ENCODE results near the gene SEC22B.

DNA sequence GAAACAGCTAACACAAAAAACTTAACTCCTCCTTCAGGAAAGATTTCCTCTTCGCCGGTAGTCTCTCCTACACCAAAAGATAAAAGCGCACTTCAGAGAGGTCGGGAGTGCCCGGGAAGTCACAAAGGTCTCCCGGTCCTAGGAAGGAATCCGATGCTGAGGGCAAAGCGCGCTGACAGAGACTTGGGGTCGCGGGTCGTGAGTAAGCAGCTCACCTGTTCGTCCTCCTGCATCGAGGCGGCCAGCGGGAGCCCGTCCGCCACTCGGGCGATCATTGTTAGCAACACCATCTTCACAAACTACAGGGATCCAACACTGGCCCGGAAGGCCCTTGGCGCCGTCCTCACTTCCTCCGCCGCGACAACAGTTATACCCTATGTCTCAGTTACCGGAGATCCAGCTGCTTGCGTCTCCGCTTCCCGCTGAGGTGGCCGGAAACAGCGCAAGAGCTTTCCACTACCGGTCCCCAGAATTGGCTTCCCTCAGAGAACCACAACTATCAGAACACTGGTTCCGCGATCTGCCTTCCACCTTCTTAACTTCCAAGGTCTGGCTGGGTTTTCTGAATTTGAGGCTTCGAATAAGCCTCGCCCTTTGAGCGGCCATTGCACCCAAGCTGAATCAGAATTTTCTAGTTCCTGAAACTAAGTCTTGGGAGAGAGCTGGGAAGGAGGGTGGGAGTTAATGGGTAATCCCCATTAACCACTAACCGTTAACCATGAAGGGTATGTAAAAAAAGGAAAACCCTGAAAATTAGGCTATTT lies at the start of gene SEC22B:
- no peak for TF ChIP-seq HOXB13 (CRISPR knock-in tag; IDR thresholded peaks at IDR 0.05; ENCODE audit: low read depth)
- no peak for TF ChIP-seq TFCP2L1 (CRISPR knock-in tag; IDR thresholded peaks at IDR 0.05)
- TF ChIP-seq, protein P1, sequence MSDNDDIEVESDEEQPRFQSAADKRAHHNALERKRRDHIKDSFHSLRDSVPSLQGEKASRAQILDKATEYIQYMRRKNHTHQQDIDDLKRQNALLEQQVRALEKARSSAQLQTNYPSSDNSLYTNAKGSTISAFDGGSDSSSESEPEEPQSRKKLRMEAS (IDR thresholded peaks at IDR 0.05), result peak; percentile 75
- no peak for TF ChIP-seq POLR2AphosphoS2 (conservative IDR thresholded peaks at IDR 0.05; ENCODE audit: low read length)
- peak; percentile 76 for TF ChIP-seq POLR2A (IDR thresholded peaks at IDR 0.05; ENCODE audit: low read length)
- TF ChIP-seq, protein P2, sequence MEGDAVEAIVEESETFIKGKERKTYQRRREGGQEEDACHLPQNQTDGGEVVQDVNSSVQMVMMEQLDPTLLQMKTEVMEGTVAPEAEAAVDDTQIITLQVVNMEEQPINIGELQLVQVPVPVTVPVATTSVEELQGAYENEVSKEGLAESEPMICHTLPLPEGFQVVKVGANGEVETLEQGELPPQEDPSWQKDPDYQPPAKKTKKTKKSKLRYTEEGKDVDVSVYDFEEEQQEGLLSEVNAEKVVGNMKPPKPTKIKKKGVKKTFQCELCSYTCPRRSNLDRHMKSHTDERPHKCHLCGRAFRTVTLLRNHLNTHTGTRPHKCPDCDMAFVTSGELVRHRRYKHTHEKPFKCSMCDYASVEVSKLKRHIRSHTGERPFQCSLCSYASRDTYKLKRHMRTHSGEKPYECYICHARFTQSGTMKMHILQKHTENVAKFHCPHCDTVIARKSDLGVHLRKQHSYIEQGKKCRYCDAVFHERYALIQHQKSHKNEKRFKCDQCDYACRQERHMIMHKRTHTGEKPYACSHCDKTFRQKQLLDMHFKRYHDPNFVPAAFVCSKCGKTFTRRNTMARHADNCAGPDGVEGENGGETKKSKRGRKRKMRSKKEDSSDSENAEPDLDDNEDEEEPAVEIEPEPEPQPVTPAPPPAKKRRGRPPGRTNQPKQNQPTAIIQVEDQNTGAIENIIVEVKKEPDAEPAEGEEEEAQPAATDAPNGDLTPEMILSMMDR (IDR thresholded peaks at IDR 0.05), result no peak
- no peak for TF ChIP-seq MAFK (IDR thresholded peaks at IDR 0.05; ENCODE audit: partially characterized antibody)
- no peak for TF ChIP-seq NPAS2 (CRISPR knock-in tag; IDR thresholded peaks at IDR 0.05; ENCODE audit: borderline replicate concordance)
- TF ChIP-seq MYC (IDR thresholded peaks at IDR 0.05; ENCODE audit: borderline replicate concordance, low read length), result no peak
- no peak for TF ChIP-seq ESRRA (IDR thresholded peaks at IDR 0.05; ENCODE audit: borderline replicate concordance, low read length)
- no peak for TF ChIP-seq KDM1A (IDR thresholded peaks at IDR 0.05; ENCODE audit: low read depth)

All from A549 (cell line).